HG03342 (cell line): Measurements from ENCODE around the gene ZNF526.

Experiments used
- ATAC-seq: cut with Tn5 transposase; IDR thresholded peaks from one replicate; pipeline ENCODE4 v1.9.1; 2021; ENCODE audit warnings: mild to moderate bottlenecking, moderate library complexity; ENCODE audit not compliant: unreplicated experiment

ZNF526 gene, protein sequence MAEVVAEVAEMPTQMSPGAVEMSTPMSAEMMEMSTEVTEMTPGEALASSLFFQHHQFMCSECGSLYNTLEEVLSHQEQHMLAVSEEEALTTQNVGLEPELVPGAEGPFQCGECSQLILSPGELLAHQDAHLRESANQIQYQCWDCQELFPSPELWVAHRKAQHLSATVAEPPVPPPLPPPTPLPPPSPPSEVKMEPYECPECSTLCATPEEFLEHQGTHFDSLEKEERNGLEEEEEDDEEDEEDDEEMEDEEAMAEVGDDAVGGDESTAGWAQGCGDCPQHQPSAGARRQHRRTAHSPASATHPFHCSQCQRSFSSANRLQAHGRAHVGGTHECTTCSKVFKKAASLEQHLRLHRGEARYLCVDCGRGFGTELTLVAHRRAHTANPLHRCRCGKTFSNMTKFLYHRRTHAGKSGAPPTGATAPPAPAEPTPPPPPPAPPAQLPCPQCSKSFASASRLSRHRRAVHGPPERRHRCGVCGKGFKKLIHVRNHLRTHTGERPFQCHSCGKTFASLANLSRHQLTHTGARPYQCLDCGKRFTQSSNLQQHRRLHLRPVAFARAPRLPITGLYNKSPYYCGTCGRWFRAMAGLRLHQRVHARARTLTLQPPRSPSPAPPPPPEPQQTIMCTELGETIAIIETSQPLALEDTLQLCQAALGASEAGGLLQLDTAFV

DNA sequence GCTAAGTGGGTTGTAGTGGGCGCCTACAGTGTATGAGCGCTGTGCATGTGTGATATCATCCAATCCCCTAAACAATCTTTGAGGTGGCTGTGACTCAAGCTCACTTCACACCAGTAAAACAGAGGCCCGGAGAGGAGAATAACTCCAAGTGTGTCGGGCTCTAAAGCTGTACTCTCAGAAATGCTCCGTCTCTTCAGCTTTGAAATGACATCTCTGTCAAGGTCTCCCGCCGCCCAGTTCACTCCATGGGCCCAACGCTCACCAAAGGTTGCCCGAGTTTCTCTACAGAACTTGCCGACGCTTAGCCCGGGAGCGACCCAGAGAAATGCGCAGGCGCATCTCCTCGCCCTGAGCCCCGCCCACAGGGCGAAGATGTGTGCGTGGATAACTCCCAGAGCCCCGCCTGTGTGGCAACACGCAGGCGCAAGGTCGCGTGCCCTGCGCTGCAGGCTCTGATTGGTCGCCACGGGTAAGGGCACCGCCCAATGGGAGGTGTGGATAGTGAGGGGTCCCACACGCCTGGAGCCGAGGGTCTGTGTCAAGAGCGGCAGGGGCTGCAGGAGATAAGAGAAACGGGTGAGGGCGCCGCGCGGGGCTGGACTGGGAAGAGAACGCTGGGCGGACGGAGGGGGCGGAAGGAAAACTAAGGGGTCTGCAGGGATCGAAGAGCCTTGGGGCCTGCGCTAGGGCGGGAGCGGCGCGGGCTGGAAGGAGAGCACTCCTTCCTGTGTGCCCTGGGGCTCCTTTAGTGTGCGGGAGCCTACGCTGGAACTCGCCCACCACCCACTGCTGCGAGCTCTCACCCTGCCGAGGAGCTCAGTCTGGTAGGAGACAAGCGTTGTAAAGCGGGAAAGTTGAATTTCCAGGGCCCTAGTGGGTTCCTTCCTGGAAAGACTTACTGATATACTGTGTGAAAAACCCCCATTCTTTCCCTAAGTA, at the start of gene ZNF526:
Gene ZNF526 (plus strand): TSS at position 501 of the 939 bp plus-strand sequence. CDS start 4,092 bp downstream, outside the sequence.
- peak; percentile 69 for ATAC-seq

DNA sequence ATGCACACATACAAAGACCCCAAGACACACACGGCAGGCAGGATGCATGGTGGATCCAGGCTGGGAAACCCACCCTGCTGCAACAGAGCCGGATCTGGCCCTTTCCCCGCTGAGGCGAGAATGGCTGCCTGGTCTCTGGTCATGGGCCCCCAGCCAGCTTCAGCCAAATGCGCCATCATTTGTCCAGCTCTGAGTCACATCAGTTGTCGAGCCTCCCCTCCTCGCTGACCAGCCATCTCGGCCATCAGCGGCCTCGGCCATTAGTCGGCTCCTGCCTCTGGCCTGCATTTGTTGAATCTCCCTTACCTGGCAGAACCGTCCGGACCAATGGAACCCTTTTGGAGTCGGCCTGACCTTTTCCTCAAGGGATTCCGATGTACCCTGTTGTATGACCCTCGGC, 49.4 kb upstream of the ZNF526 start:
- no peak for ATAC-seq

DNA sequence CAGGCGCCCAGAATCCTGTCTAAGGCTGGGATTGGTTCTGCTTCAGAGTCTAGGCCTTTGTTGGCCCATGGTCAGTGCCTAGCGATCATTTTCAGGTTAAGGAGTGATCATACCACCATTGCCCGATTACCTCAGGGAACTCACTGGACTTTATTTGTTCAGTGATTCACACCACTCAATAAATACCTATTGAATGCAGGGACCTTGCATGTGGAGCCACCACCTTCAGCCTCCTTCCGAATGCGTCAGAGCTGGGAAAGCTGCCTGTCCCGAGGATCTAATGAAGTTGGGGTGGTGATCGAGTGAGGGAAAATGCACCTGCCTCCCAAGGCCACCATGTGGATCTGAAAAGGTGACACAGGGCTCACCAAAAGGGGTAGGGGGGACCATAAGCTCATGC, 47.9 kb upstream of the ZNF526 start:
- no peak for ATAC-seq

DNA sequence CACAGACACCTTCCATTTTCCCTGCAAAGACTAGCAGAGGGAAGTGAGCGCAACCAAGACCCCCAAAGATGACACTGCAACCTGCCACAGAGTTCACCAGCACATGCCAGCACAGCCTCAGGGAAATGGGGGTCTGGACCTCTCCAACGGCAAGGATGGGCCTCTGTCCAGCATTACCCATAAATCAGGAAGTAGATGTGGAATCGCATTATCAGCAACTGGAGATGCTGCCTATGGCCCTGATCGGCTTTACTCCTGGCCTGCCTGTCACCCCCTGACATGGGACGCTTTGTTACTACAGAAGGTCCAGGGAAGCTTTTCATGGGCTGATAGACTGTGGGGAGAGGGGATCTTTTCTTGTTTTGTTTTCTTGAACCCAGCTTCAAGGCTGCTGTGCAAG, 46.4 kb upstream of the ZNF526 start:
- ATAC-seq = no peak

DNA sequence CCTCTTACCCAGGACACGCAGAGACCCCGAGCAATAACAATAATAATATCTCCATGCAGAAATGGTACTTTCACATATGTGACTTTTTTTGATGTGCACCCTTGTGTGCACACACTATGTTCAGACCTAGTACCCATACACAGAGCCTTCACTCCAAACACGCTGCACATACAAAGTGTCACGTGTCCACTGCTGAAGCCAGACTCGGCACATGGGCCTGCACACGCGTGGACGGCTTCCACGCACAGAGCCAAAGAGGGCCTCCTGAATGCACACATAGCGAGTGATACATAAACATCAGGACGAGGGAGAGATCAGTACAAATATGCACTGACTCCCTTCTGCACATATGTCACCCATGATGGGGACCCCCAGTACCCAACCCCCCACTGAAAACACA, 45.9 kb upstream of the ZNF526 start:
- ATAC-seq = no peak

DNA sequence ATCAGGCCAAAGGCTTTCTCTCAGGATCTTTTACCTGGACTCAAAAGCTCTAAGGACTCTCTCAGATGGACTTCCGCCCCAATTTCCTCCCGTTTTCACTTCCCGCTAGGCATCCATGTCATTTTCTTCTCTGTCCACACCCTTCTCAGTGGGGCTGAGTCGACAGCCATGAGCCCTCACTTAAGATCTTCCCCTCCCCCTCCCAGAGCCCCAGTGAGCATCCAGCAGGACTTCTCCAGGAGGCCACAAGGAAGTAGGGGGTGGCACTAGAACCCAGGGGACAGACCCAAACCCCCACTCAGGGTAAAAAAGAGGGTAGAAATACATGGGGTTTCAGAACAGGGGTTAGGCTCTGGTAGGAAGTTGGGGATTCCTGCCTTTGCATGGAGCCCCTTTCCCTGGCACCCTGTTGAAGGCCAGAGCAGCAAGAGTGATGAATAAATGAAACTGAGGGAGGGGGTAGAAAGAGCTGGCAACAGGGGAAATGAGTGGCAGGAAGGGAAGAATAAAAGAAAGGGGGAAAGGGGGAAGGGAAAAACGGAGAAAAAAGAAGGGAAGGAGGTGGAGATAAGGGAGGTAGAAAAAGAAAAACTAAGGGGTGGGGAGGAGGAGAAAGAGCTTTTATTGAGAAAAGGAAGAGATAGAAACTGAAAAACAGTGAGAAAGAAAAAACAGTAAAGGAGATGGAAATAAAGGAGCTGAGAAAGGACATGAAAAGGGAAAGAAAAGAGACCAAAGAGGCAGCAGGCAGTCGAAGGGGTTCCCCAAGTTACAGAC, 45.0 kb upstream of the ZNF526 start:
- ATAC-seq = no peak

DNA sequence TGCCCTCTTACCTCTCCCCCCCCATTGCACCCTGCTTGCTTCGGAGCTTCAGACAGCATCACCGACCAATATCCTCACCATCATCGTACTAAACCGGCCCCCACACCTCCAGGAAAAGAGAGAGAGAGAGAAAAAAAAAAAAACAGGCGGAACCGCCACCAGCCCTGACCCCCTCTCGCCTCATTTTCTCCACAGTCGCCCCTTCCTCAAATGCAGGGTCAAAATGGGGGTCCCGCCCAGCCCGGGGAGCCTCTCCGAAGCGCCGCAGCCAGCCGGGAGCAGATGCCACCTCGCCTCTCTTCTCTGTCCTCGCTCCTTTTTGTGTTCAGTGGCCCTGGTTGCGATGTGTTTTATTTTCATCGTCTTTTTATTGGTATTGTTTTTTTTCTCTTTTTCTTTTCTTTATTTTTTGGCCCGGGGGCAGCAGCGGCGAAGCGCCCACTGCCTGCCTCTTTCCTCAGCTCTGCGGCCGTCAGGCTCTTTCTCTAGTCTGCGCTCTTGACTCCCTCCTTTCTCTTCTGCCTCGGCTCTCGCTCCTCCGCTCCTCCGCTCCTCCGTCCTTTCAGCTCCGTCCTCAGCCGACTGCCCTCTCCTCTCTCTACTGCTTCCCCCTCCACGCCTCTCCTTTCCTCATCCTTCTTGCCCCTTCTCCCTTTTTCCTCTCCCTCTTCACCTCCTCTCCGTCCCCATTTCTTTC, 44.0 kb upstream of the ZNF526 start:
- no peak for ATAC-seq

DNA sequence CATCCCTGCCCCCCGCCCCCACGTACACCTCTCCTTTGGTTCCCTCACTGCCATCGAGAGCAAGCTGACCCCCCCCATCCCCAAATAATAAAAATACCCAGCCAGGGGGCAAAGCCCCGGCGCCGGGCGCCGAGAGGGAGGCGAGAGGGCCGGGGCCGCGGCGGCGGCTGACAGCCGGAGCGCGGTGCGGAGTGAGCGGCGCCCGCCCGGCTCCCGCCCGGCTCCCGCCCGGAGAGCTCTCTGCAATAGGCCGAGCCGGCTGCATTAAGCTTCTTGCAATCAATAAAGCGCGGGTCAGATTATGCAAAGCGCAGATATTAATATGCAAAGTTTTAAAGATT, 43.5 kb upstream of the ZNF526 start:
- no peak for ATAC-seq

DNA sequence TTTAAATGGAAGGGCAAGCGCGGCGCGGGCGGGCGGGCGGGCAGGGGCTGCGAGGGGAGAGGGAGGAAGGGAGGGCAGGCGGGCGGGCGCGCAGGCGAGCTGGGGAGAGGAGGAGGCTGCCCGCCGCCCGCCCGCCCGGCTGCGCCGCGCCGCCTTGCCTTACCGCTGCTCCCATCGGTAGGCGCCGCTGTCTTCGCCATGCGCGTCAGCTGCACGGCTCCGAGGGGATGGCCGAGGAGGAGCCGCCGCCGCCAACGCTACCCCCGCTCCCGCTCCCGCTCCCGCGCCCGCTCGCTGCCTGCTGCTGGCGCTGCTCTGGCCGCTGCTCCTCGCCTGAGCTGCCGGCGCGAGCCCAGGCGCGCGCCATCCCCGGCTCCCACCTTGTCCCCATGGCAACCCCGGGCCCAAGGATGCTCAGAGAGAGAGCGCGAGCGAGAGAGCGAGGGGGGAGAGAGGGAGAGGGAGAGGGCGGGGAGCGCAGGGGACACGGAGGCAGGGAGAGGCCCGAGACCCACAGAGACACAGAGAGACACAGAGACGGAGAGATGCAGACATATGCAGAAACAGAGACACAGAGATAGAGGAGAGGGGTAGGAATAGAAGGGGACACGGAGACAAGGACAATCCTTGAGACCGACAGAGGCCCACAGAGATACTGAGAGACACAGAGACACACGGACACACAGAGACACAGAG, 43.0 kb upstream of the ZNF526 start:
- ATAC-seq = no peak

DNA sequence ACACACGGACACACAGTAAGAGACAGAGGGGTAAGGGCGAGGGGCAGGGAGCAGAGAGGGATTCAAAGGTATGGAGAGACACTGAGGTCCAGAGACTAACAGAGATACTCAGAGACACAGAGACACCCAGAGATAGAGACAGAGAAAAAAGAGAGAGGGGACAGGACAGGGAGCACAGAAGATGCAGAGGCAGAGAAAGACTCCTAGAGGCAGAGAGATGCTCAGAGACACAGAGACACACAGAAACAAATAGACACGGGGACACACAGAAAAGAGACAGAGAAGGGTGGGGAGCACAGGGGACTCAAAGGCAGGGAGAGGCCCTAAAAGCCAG, 42.5 kb upstream of the ZNF526 start:
- ATAC-seq = no peak

DNA sequence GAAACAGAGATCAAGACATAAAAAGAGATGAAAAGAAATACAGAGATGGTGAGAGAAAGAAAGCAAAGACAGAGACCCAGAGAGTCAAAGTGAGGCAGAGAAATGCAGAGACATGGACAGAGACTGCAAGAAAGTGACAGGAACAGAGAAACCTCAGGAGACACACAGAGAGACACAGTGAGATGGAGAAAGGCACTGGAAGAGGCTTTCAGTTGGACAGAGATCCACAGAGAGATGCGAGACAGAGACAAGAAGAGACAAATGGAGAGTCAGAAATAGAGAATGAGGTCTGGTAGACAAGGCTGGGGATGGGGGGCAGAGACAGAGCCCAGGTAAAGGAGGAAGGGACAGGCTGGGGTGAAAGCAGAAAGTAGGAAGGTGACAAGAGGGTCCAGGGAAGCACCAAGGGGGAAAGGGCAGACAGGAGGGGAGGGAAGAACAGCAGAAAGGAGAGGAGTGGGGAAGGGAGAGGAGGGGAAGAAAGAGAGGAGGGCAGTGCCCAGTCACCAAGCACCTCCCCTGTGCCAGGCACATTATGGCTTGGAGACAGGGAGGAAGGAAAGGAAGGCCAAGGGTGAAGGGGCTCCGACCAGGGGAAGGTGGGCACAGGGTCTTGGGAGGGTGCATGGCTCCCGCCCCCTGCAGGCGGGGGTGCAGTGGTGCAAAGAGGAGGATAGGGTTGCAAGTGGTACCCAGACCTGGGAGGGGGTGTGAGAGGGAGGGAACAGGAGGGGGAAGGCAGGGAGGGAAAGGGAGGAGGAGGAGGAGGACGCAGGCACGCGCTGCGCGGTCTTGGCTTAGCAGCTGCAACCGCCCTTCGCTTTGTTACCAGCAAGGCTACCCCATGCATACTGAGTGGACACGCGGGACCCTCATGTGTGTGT, 41.1 kb upstream of the ZNF526 start:
- no peak for ATAC-seq

DNA sequence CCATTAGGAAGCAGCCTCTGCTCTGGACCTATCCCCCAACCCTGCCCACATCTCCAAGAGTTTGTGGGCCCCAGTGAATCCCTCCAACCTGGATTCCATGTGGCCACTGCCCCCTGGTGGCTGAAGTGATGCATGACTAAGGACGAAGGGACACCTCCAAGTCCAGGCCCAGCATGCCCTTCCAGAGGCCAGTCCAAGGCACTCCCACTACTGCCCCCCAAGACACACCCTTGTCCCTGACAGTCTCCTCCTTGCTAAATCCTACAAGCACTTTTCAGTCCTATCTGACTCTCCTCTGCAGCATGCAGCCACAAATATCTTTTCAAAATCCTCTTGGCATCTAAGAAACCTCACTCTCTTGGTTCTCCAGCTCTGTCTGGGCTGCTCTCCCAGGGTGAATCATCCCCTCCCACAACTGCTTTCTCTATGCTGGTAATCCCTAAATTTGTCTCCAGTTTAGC, 35.7 kb upstream of the ZNF526 start:
- no peak for ATAC-seq

DNA sequence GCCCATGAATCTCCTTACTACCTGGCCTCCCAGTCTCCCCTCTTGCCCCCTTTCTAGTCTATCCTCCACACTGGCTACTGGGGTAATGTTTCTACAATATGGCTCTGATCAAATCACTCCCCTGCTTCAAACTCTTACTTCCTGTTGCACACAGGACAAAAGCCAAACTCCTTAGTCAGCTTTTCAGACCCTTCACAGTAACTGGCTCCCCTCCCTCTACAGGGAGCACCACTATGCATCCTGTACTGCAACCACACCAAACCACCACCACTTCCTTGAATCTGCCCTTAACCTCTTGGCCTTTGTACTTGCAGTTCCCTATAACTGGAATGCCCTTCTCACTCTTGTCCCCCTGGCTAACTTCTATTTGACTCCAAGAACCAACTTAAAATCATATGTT, 34.8 kb upstream of the ZNF526 start:
- ATAC-seq = no peak

DNA sequence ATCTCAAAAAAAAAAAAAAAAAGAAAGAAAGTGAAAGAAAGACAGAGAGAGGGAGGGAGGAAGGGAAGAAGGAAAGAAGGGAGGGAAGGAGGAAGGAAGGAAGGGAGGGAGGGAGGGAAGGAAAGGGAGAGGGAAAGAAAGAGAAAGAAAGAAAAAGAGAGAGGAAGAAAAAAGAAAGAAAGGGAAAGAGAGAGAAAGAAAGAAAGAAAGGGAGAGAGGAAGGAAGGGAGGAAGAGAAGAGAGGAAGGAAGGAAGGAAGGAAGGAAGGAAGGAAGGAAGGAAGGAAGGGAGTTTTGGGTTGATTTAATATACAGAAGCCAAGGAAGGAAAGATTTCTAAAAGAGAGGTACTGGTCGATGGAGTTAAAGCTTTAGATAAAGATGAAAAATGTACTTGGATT, 31.4 kb upstream of the ZNF526 start:
- no peak for ATAC-seq

DNA sequence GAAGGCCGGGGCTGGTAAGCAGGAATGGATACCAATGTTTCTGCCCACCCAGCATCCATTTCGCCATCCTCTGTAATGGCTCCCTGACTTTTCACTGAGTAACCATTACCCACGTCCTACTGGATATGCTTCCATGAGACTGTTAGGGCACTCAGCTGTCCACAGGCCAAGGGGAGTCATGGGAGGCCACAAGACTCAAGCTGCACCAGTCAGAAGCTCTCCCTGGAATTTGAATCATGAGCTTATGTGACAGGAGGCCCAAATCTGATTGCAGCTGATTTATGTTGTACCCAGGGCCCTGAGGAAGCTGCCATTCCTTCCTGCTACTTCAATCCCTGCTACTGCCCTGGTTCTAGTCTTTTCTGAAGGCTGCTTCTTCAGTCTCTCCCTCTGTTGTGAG, 31.0 kb upstream of the ZNF526 start:
- ATAC-seq = no peak

DNA sequence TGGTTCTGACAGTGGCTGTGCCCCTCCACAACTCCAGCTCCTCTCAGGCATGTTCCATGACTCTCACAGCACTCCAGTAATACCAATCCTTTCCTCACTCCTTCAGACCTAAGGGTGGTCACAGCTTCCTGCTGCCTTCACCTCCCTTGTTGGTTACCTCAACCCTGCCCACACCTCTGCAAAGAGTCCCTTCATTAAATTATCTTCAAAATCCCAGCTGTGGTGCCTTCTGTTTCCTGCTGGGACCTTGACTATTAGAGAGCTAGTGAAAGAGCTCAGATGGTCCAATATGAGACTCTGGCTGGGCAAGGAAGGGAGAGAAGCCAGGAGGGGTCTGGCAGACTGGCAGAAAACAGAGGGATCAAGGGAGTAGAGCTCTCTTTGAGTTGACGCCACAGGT, 28.8 kb upstream of the ZNF526 start:
- no peak for ATAC-seq

DNA sequence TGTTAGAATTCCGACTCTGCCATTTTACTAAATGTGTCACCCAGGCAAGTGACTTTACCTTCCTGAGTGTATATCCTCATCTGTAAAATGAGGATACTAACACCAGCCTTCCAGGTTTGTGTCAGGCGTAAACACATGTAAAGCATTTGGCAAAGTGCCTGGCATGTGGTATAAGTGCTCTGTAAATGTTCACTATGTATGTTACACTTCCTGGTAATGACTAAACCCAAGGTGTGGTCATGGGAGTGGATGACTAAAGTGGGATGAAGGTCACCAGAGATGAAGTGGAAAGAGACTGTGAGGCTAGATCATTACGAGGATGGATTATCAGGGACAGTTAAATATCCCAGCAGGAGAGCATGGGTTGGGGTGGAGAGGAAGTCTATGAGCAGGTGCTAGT, 28.3 kb upstream of the ZNF526 start:
- no peak for ATAC-seq

DNA sequence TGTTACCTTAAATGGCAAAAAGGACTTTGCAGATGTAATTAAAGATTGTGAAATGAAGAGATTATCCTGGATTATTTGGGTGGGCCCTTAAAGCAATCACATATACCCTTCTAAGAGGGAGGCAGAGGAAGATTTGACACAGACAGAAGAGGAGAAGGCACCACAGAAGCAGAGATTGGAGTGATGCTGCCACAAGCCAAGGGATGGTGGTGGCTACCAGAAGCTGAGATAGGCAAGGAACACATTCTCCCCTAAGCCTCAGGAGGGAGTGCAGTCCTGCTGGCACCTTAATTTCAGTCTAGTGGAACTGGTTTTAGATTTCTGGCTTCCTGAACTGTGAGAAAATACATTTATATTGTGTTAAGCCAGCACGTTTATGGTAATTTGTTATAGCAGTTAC, 26.8 kb upstream of the ZNF526 start:
- no peak for ATAC-seq

DNA sequence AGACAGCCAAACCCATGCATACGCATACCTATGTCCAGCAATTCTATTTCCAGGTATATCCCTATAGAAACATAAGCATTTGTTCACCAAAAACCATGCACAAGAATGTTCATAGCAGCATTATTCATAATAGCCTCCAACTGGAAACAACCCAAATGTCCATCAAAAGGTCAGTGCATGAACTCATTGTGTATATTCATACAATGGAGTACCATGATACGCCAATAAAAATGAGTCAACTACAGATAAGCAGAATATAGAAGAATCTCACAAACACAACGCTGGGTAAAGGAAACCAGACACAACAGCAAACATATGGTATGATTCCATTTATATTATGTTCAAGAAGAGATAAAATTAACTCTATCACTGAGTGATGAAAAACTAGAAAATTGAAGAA, 26.4 kb upstream of the ZNF526 start:
- no peak for ATAC-seq
